ENCODE results near the gene UQCRC1.

The UQCRC1 gene

GRCh38 chr3:48561045-48561736 is 48.3 kb downstream of the UQCRC1 start:
- no peak for TF ChIP-seq TAF1 (IDR thresholded peaks at IDR 0.05; ENCODE audit: borderline replicate concordance, insufficient read depth, low read length)
- no peak for TF ChIP-seq SIN3A (IDR thresholded peaks at IDR 0.05; ENCODE audit: borderline replicate concordance, insufficient read depth, low read length)

GRCh38 chr3:48560648-48561018 is 48.8 kb downstream of the UQCRC1 start:
- TF ChIP-seq SIN3A (IDR thresholded peaks at IDR 0.05; ENCODE audit: borderline replicate concordance, insufficient read depth, low read length) = no peak
- no peak for TF ChIP-seq TAF1 (IDR thresholded peaks at IDR 0.05; ENCODE audit: borderline replicate concordance, insufficient read depth, low read length)
- no peak for TF ChIP-seq FOXP2 (optimal IDR thresholded peaks at IDR 0.05; ENCODE audit: borderline replicate concordance, extremely low read depth, extremely low read length, insufficient read depth)
- no peak for TF ChIP-seq REST (IDR thresholded peaks at IDR 0.05; ENCODE audit: insufficient read depth in 1 of 2, low read depth in 2 of 2, low read length in 2 of 2)
- TF ChIP-seq POLR2AphosphoS5 (IDR thresholded peaks at IDR 0.05; ENCODE audit: low read depth, low read length) = no peak

GRCh38 chr3:48558493-48559134 is 50.8 kb downstream of the UQCRC1 start:
- TF ChIP-seq POLR2AphosphoS5 (IDR thresholded peaks at IDR 0.05; ENCODE audit: low read depth, low read length) (no peak), REST (IDR thresholded peaks at IDR 0.05; ENCODE audit: insufficient read depth in 1 of 2, low read depth in 2 of 2, low read length in 2 of 2) (no peak), SIN3A (IDR thresholded peaks at IDR 0.05; ENCODE audit: borderline replicate concordance, insufficient read depth, low read length) (no peak), FOXP2 (optimal IDR thresholded peaks at IDR 0.05; ENCODE audit: borderline replicate concordance, extremely low read depth, extremely low read length, insufficient read depth) (no peak), TAF1 (IDR thresholded peaks at IDR 0.05; ENCODE audit: borderline replicate concordance, insufficient read depth, low read length) (no peak)

- TF ChIP-seq POLR2AphosphoS5 (IDR thresholded peaks at IDR 0.05; ENCODE audit: low read depth, low read length) (no peak; the same call in 1 of the 2 replicates), TAF1 (IDR thresholded peaks at IDR 0.05; ENCODE audit: borderline replicate concordance, insufficient read depth, low read length) (no peak), SIN3A (IDR thresholded peaks at IDR 0.05; ENCODE audit: borderline replicate concordance, insufficient read depth, low read length) (no peak), REST (IDR thresholded peaks at IDR 0.05; ENCODE audit: insufficient read depth in 1 of 2, low read depth in 2 of 2, low read length in 2 of 2) (no peak)
Measured at GRCh38 chr3:48556796-48557626, 52.4 kb downstream of the UQCRC1 start, which contains the start of gene PFKFB4. PFKFB4 (minus strand) TSS chr3:48556803; CDS start chr3:48556777, 26 bp downstream.

- TF ChIP-seq FOXP2 (optimal IDR thresholded peaks at IDR 0.05; ENCODE audit: borderline replicate concordance, extremely low read depth, extremely low read length, insufficient read depth) = no peak
- TF ChIP-seq REST (IDR thresholded peaks at IDR 0.05; ENCODE audit: insufficient read depth in 1 of 2, low read depth in 2 of 2, low read length in 2 of 2) = no peak
Measured at GRCh38 chr3:48555949-48556795, 53.3 kb downstream of the UQCRC1 start.
